GM18499 (cell line): Measurements from ENCODE around the gene KCNMB2.
"Not testable (repeated sequence)": the region's sequence is repeated elsewhere in the genome, so short reads cannot be mapped to it uniquely, and the experiment has no call there.

Experiments
- ATAC-seq: cut with Tn5 transposase; IDR thresholded peaks from one replicate; pipeline ENCODE4 v1.9.1; 2021; ENCODE audit warnings: moderate number of reproducible peaks; ENCODE audit not compliant: insufficient read depth, unreplicated experiment

Gene KCNMB2

GRCh38 chr3:178518660-178519396 lies 17.4 kb upstream of the KCNMB2 start:
- ATAC-seq: peak; percentile 86

GRCh38 chr3:178519701-178520100 lies 16.5 kb upstream of the KCNMB2 start:
- ATAC-seq: no peak

GRCh38 chr3:178520451-178520850 lies 15.8 kb upstream of the KCNMB2 start:
- no peak for ATAC-seq

- ATAC-seq: no peak
Observed at GRCh38 chr3:178522200-178523052, 13.8 kb upstream of the KCNMB2 start.

- ATAC-seq: no peak
Observed at GRCh38 chr3:178525251-178525650, 11.0 kb upstream of the KCNMB2 start.

GRCh38 chr3:178526291-178526690 lies 9.9 kb upstream of the KCNMB2 start:
- no peak for ATAC-seq

GRCh38 chr3:178527981-178528380 lies 8.3 kb upstream of the KCNMB2 start:
- no peak for ATAC-seq

- no peak for ATAC-seq
Observed at GRCh38 chr3:178529606-178530225, 6.5 kb upstream of the KCNMB2 start.

- no peak for ATAC-seq
Observed at GRCh38 chr3:178532476-178532875, 3.8 kb upstream of the KCNMB2 start.

GRCh38 chr3:178537122-178537705 lies 978 bp downstream of the KCNMB2 start:
- ATAC-seq: no peak

- ATAC-seq: no peak
Observed at GRCh38 chr3:178538056-178538455, 1.8 kb downstream of the KCNMB2 start.

GRCh38 chr3:178540184-178540583 lies 3.9 kb downstream of the KCNMB2 start:
- no peak for ATAC-seq

GRCh38 chr3:178545337-178545736 lies 9.1 kb downstream of the KCNMB2 start:
- no peak for ATAC-seq

- ATAC-seq: no peak
Observed at GRCh38 chr3:178546079-178546478, 9.8 kb downstream of the KCNMB2 start.

- ATAC-seq: not testable (repeated sequence)
Observed at GRCh38 chr3:178549426-178549825, 13.2 kb downstream of the KCNMB2 start.

GRCh38 chr3:178551916-178552321 lies 15.7 kb downstream of the KCNMB2 start:
- no peak for ATAC-seq

GRCh38 chr3:178558637-178559036 lies 22.4 kb downstream of the KCNMB2 start:
- no peak for ATAC-seq

- no peak for ATAC-seq
Observed at GRCh38 chr3:178560759-178561158, 24.5 kb downstream of the KCNMB2 start.

GRCh38 chr3:178561239-178561638 lies 25.0 kb downstream of the KCNMB2 start:
- no peak for ATAC-seq

- no peak for ATAC-seq
Observed at GRCh38 chr3:178562143-178562946, 26.1 kb downstream of the KCNMB2 start.
